ENCODE data around the gene TBC1D9.

Gene TBC1D9

GRCh38 chr4:140777386-140777785 is 21.2 kb upstream of the TBC1D9 start:
- FAIRE-seq (no peak), DNase-seq (ENCODE audit: insufficient read length) (no peak)
- TF ChIP-seq POLR2A (IDR thresholded peaks at IDR 0.05; ENCODE audit: low read depth, low read length) (no peak), TAF1 (IDR thresholded peaks at IDR 0.05; ENCODE audit: borderline replicate concordance, low read depth, low read length) (no peak), POLR2AphosphoS5 (IDR thresholded peaks at IDR 0.05; ENCODE audit: low read depth, low read length) (no peak)

- TF ChIP-seq POLR2AphosphoS5 (IDR thresholded peaks at IDR 0.05; ENCODE audit: low read depth, low read length) (no peak), TAF1 (IDR thresholded peaks at IDR 0.05; ENCODE audit: borderline replicate concordance, low read depth, low read length) (no peak), POLR2A (IDR thresholded peaks at IDR 0.05; ENCODE audit: low read depth, low read length) (no peak)
- no peak for DNase-seq (ENCODE audit: insufficient read length)
- no peak for FAIRE-seq
These were observed 20.4 kb upstream of the TBC1D9 start for GRCh38 chr4:140776556-140776955.

GRCh38 chr4:140774956-140775355 is 18.8 kb upstream of the TBC1D9 start:
- DNase-seq (ENCODE audit: insufficient read length), result no peak
- FAIRE-seq, result no peak
- TF ChIP-seq POLR2AphosphoS5 (IDR thresholded peaks at IDR 0.05; ENCODE audit: low read depth, low read length), result no peak
- no peak for TF ChIP-seq POLR2A (IDR thresholded peaks at IDR 0.05; ENCODE audit: low read depth, low read length)
- TF ChIP-seq TAF1 (IDR thresholded peaks at IDR 0.05; ENCODE audit: borderline replicate concordance, low read depth, low read length), result no peak

- no peak for FAIRE-seq
- TF ChIP-seq POLR2A (IDR thresholded peaks at IDR 0.05; ENCODE audit: low read depth, low read length) (no peak), POLR2AphosphoS5 (IDR thresholded peaks at IDR 0.05; ENCODE audit: low read depth, low read length) (no peak), TAF1 (IDR thresholded peaks at IDR 0.05; ENCODE audit: borderline replicate concordance, low read depth, low read length) (no peak)
- DNase-seq (ENCODE audit: insufficient read length), result no peak
These were observed 18.3 kb upstream of the TBC1D9 start for GRCh38 chr4:140774510-140774909.

GRCh38 chr4:140769209-140769608 is 13.0 kb upstream of the TBC1D9 start:
- DNase-seq (ENCODE audit: insufficient read length) (no peak), FAIRE-seq (no peak)
- TF ChIP-seq POLR2AphosphoS5 (IDR thresholded peaks at IDR 0.05; ENCODE audit: low read depth, low read length) (no peak), TAF1 (IDR thresholded peaks at IDR 0.05; ENCODE audit: borderline replicate concordance, low read depth, low read length) (no peak), POLR2A (IDR thresholded peaks at IDR 0.05; ENCODE audit: low read depth, low read length) (no peak)

GRCh38 chr4:140764785-140765392 is 8.7 kb upstream of the TBC1D9 start:
- DNase-seq (ENCODE audit: insufficient read length) (no peak), FAIRE-seq (no peak)
- TF ChIP-seq POLR2AphosphoS5 (IDR thresholded peaks at IDR 0.05; ENCODE audit: low read depth, low read length), result no peak
- TF ChIP-seq TAF1 (IDR thresholded peaks at IDR 0.05; ENCODE audit: borderline replicate concordance, low read depth, low read length), result no peak
- no peak for TF ChIP-seq POLR2A (IDR thresholded peaks at IDR 0.05; ENCODE audit: low read depth, low read length)

GRCh38 chr4:140762202-140762601 is 6.0 kb upstream of the TBC1D9 start:
- TF ChIP-seq POLR2AphosphoS5 (IDR thresholded peaks at IDR 0.05; ENCODE audit: low read depth, low read length) (no peak), TAF1 (IDR thresholded peaks at IDR 0.05; ENCODE audit: borderline replicate concordance, low read depth, low read length) (no peak), POLR2A (IDR thresholded peaks at IDR 0.05; ENCODE audit: low read depth, low read length) (no peak)
- FAIRE-seq (no peak), DNase-seq (ENCODE audit: insufficient read length) (no peak)

GRCh38 chr4:140757232-140757630 is 1.0 kb upstream of the TBC1D9 start:
- no peak for FAIRE-seq
- TF ChIP-seq POLR2A (IDR thresholded peaks at IDR 0.05; ENCODE audit: low read depth, low read length), result no peak
- DNase-seq (ENCODE audit: insufficient read length), result no peak

GRCh38 chr4:140755774-140756318 is 339 bp downstream of the TBC1D9 start:
- TF ChIP-seq TAF1 (IDR thresholded peaks at IDR 0.05; ENCODE audit: borderline replicate concordance, low read depth, low read length) (no peak), POLR2AphosphoS5 (IDR thresholded peaks at IDR 0.05; ENCODE audit: low read depth, low read length) (no peak), POLR2A (IDR thresholded peaks at IDR 0.05; ENCODE audit: low read depth, low read length) (no peak)
- peak; percentile 40 for DNase-seq (ENCODE audit: insufficient read length)
- no peak for FAIRE-seq

GRCh38 chr4:140754918-140755773 is 1.0 kb downstream of the TBC1D9 start:
- FAIRE-seq (no peak), DNase-seq (ENCODE audit: insufficient read length) (no peak)
- no peak for TF ChIP-seq POLR2AphosphoS5 (IDR thresholded peaks at IDR 0.05; ENCODE audit: low read depth, low read length)

- FAIRE-seq (no peak), DNase-seq (ENCODE audit: insufficient read length) (no peak)
- TF ChIP-seq TAF1 (IDR thresholded peaks at IDR 0.05; ENCODE audit: borderline replicate concordance, low read depth, low read length), result no peak
- no peak for TF ChIP-seq POLR2AphosphoS5 (IDR thresholded peaks at IDR 0.05; ENCODE audit: low read depth, low read length)
- no peak for TF ChIP-seq POLR2A (IDR thresholded peaks at IDR 0.05; ENCODE audit: low read depth, low read length)
These were observed 2.9 kb downstream of the TBC1D9 start for GRCh38 chr4:140753329-140753728.
